LNCAP (cell line): ENCODE results near the gene TMEM212.

ENCODE experiments used
- CTCF ChIP-seq: fragments of 450-650 bp; IDR thresholded peaks from 2 replicates; pipeline ENCODE4 v1.5.1; 2017; ENCODE audit warnings: mild to moderate bottlenecking

The TMEM212 gene

GRCh38 chr3:171815973-171816595 lies 27.1 kb upstream of the TMEM212 start:
- TF ChIP-seq CTCF: no peak

GRCh38 chr3:171817074-171817800 lies 25.9 kb upstream of the TMEM212 start:
- TF ChIP-seq CTCF: no peak

- no peak for TF ChIP-seq CTCF
These were observed 22.1 kb upstream of the TMEM212 start for GRCh38 chr3:171821044-171821443.

GRCh38 chr3:171821778-171822358 lies 21.3 kb upstream of the TMEM212 start:
- no peak for TF ChIP-seq CTCF

- no peak for TF ChIP-seq CTCF
These were observed 20.6 kb upstream of the TMEM212 start for GRCh38 chr3:171822431-171823106.

GRCh38 chr3:171824116-171824515 lies 19.0 kb upstream of the TMEM212 start:
- TF ChIP-seq CTCF: no peak

- TF ChIP-seq CTCF: no peak
These were observed 18.3 kb upstream of the TMEM212 start for GRCh38 chr3:171824824-171825221.
